Hair follicular keratinocyte (primary cell): ENCODE data around the gene CDK5RAP3. TPM values are rescaled to one million over a fixed set of nuclear protein-coding genes. Genes with fewer than 3 reads are reported as not detected.

Source experiments
- total RNA-seq: library from RNA; depleted of rRNA; stranded (reverse); fragments of >200 nt; gene quantifications from 2 replicates; pipeline ENCODE4 v1.2.3, GENCODE V29; 2015

CDK5RAP3 gene
- 50.8 and 66.1 TPM in 2 replicates for total RNA-seq

GRCh38 chr17:47970725-47971499 lies at the start of gene CDK5RAP3:
Gene CDK5RAP3, plus strand, starts transcription at chr17:47971113. Its CDS starts 34 bp downstream, at chr17:47971147.

GRCh38 chr17:47941246-47942095 lies 29.4 kb upstream of the CDK5RAP3 start, which contains the start of gene PNPO:
Gene PNPO, plus strand, starts transcription at chr17:47941571. Its CDS starts 105 bp downstream, at chr17:47941676.

GRCh38 chr17:47957591-47958490 lies 13.1 kb upstream of the CDK5RAP3 start, which contains the start of gene PRR15L:
Gene PRR15L, minus strand, starts transcription at chr17:47957883. Its CDS starts 4,649 bp downstream, at chr17:47953234.

Other genes starting within 250 kb of the CDK5RAP3 start
- not detected in 2 replicates for gene TBX21, start 237.9 kb upstream of the CDK5RAP3 start, total RNA-seq
- gene OSBPL7, start 149.3 kb upstream of the CDK5RAP3 start, total RNA-seq = 0.76 and 9.8 TPM in 2 replicates
- 38.5 and 46.5 TPM in 2 replicates for gene MRPL10, start 139.6 kb upstream of the CDK5RAP3 start, total RNA-seq
- gene LRRC46, start 139.4 kb upstream of the CDK5RAP3 start, total RNA-seq = not detected in 2 replicates
- 33.9 and 41.2 TPM in 2 replicates for gene SCRN2, start 129.8 kb upstream of the CDK5RAP3 start, total RNA-seq
- gene SP6, start 120.0 kb upstream of the CDK5RAP3 start, total RNA-seq = 2.3 and 2.5 TPM in 2 replicates
- gene SP2, start 74.9 kb upstream of the CDK5RAP3 start, total RNA-seq = 1.3 and 2.7 TPM in 2 replicates
- 50.2 and 69.3 TPM in 2 replicates for gene PNPO, start 29.5 kb upstream of the CDK5RAP3 start, total RNA-seq
- gene PRR15L, start 13.2 kb upstream of the CDK5RAP3 start, total RNA-seq = not detected in 2 replicates
- gene COPZ2, start 66.7 kb downstream of the CDK5RAP3 start, total RNA-seq = 16.6 and 26.8 TPM in 2 replicates
- gene NFE2L1, start 77.2 kb downstream of the CDK5RAP3 start, total RNA-seq = 74.7 and 142 TPM in 2 replicates
- gene CBX1, start 130.4 kb downstream of the CDK5RAP3 start, total RNA-seq = 47.1 and 66.8 TPM in 2 replicates
- 19.0 and 23.7 TPM in 2 replicates for gene SNX11, start 136.7 kb downstream of the CDK5RAP3 start, total RNA-seq